Measurements from ENCODE around the gene PAX6.

The PAX6 gene

DNA sequence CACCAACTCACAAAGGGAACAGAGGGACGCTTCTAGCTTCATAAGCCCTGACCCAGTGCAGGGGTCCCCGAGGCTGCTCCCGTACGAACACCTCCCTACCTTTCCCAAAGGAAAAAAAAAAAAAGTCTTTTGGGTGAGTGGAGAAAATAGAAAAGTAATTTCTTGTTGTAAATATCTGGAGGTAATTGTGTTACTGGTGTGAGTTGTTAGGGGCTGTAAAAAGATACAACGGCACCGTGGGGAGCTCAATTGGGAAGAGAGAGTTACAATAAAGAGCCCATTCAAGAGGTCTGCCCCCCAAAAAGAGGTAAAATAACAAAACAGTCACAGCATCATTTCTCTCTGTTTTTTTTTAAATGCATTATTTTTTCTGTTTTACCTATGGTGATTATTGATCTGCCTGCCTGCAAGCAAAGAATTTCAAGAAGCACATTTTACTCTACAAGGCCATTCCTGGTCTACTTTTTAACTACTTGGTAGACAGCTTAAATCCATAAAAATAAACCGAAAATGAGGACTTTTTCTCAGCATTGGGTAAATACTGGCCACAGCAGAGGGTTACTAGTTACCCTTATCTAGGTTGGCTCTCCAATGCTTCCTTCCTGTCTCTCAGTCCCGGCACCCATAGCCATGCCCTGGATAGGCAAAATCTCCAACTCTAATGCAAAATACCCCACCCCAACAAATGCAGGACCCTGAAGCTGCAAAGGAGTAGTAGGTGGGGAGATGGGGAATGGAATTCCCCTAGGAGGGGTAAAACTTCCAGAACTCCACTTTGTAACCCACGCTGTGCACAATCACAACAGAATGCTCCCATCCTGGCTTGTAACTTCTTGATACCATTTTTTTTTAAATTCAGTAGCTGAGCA is 3.1 kb downstream of the PAX6 start:
- no peak for DNase-seq

DNA sequence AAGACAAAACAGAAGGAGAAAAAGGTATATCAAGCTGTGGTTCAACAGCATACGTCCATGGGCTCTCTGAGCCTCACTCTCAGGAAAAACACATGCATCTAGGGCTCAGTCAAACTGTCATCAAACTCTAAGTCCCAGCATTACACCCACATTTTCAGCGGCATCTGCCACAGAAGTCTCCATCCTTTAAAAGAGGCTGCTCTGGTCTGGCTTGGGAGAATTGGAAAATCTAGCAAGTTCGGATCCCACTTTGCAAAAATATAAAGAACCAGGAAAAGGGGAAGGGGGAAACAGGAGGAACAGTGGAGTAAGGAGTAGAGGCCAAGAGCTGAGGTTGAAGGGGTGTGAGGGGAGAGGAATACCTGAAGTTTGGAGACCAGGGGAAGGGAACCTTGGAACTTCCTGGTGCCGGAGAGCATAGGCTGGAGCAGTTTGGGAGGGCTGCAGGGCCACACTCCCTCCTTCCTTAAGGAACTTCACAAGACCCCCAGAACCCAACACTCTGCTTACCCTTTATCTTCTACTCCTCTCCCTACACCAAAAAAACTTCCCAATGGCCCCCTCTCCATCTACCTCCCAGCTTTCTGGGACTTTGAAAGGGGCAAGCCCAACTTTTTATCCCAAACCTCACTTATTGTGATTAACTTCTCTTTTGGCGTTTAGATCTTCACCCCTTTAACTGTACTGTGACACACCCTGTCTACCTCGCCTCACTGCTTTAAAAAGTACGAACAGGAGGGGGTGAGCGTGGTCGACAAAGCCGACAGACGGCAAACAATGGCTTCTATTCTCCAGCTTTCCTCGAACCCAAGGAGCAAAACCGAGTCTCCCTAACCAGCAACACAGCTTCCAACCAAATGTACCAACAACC is 4.0 kb downstream of the PAX6 start:
- DNase-seq, result no peak

DNA sequence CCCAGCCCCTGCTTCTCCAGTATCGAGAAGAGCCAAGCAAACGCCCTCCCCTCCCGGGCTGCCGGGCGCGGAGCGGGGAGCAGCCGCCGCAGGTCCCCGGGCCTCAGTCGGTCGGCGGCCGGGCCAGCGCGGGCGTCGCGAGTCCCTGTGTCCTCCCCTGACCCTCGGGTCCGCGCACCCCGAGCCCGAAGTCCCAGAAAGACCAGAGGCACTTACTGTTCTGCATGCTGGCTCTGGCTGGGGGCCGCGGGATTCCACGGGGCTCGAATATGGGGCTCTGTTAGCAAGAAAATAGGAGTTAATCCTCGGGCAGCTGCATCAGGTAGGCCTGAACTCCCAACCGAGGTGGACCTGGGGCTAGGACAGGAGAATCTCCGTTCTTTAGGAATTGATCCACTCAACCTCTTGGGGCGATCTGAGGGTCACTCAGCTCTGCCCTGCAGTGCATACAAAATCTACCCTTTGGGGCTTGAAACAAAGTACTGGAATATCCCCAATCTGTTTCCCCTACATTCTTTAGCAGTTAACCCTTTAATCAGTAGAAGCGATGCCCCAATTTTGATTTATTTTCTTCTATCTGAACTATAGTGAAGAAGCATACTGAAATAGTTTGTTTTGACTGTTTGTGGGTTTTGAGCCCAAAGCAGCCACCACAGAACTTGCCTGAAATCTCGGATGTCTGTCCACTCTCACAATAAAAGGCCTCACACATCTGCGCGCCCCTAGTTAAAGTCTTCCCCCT is 4.8 kb downstream of the PAX6 start:
- DNase-seq, result no peak

DNA sequence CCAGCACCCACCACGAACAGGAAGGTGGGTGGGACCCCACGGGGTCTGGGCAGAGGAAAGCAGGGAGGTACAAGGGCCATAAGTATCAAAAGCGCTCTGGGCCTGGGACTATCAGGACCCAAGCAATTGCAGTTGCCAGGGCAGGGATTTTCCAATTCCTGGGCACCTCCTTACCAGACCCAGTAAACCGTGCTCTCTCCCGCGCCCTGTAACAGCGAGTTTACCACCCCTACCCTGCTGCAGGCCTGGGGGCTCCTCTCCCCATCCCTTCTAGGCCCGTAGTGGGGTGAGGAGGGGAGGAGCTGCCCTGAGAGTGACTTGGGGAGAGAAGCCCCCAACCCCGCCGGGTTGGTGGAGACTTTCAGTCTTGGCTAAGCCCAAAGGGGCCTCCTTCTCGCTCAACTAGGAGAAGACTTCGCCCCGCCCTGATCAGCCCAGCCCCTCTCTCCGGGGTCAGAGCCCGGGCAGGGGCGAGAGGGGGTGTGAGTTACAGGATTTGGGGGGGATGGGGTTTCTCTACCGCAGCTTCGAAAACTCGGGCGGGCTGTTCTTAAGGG is 5.4 kb downstream of the PAX6 start:
- DNase-seq, result no peak

DNA sequence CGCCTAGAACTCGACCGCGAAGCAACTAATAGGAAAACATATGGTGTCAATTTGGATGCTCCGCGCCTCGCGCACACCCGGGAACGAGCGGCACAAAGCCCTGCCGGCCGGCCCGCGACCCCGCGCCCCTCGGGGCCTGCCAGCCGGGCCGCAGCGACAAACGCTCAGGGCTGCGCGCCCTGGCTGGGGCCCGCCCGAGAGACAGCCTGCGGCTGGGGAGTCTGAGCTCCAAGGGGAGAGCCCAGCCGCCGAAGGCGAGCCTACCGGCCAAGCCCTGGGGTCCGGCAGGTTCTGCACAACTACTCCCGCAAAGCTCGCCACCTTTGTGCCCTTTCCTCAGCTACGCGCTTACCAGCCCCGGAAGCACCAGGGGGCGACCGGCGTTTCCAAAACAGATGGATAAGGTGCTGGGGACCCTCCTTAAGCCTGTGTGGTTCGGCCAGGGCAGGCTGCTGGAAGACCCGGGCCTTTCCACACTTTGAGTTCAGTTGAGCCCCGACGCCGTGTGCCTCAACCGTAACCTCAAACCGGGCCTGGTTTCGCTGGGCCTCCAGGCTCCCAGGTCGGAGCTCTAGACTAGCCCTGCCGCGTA is 6.0 kb downstream of the PAX6 start:
- DNase-seq, result no peak

DNA sequence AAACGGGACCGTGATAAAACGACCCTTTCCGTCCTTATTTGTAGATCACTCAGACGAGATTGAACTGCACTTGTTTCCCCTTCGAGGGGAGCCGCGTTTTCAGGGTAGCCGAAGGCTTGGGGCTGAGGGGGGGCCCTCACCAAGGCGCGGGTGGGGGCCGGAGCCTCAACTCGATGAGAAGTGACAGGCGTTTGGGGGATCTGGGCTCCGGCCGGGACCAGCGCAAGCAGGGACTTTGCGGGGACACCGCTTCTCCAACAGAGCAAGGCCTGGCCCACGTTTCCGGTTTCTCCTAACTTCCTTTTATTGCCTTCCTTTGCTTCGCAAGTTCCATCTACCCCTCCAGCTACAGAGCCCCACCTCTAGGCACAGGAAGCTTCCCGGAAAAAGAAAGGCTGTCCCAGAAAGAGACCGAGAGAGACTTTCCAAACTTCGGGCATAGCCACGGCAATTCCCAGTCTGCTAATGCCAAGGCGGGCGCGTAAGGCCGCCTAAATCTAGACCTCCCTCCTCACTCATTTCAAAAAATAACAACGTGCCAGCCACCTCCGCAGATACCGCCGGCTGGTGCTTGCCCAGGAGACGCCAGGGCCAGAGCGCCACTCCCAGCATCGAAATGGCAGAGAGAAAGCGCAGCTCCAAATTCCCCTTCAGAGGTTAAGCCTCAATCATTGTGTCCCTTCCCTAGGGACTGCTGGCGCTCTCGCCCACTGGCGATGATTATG is 6.6 kb downstream of the PAX6 start:
- DNase-seq, result no peak

DNA sequence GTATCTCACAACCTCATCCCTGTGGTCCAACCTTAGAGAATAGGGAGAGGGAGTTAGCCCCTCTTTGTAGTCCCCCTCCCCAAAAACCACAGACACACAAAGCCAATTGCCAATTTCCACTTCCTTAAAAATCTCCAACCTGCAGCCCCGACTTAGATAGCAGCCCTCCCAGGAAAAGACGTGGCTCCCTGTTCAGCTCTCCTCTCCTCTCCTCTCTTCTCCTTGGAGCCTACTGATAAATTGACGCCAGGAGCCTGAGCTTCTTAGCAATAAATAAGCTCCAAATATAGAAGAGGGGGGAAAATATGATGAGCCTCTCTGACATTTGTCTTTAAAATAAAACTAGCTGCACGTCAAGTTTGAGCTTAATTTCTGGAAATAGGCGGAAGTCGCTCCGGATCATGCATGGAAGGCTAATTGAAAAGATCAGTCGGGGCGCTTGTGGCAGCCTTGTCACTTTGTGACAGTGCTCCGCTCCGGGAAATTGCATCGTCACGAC is 7.3 kb downstream of the PAX6 start:
- DNase-seq, result no peak

DNA sequence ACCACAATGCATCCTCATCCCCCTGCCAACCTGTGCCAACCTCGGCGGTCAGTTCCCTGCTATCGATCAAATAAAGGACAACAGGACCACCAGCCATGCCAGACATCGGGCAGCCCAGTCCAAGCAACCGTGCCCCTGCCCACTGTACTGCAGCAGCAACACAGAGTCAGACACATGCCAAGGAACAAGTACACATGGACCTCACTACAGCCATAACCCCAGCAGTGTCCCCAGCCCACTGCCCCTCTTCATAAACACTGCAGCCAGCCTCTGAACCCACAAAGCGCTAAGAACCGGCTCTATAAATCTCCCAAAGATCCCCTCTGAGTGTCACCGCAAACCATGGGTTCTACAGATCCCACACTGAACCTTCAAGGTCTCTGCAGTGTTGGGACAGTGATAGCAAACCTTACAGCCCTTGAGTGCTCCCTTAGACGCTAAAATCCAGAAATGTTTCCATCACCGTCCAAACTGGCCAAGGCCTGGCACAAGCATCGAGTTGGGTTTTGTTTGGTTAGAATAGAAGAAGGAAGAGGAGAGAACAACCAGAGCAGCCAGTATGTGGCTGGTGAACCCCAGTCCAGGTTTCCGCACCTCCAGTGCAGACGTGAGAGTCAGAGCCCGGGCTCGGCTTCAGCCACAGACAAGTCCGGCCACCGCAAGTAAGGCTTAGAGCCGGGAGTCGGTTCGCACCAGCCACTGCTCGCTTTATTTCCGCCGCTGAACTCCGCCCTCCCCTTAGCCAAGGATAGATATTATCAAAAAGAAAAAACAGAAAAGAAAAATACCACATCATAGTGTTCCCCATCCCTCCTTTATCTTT is 7.9 kb downstream of the PAX6 start:
- DNase-seq, result no peak

DNA sequence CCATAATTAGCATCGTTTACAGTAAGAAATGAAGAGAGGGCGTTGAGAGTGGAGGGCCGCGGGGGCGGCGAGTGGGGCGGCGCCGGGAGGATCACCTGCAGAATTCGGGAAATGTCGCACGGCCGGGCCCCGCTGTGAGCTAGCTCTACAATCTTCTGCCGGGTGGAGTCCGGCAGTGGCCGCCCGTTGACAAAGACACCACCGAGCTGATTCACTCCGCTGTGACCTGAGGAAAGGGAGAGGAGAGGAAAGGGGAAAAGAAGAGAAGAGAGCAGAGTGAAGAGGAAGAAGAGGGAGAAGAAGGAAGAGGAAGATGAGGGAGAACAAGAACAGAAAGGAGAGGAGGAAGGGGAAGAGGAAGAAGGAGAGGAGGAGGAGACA is 8.5 kb downstream of the PAX6 start:
- no peak for DNase-seq

DNA sequence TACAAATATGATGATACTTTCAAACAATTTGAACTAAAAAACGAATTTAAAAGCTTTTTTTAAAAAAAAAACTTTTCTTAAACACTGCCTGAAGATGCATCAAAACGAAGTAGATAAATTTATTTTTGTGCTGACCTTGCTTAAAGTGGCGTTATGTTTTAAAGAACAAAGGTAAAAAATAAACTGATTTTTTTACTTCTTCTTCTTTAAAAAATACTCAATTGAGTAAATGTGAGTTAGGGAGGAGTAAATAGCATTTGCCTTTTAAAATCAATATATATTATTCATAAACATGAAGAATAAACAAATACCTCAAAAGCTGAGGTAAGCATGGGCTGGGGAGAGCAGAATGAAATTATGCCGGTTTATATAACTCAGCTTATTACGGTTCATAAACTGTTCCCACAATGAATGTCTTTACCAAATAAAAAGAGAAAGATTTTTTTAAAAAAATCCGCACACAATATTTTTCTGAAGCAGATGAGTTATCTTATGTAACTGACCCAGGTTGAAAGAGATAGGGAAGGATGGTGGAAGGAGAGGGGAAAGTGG is 9.0 kb downstream of the PAX6 start:
- DNase-seq, result no peak

DNA sequence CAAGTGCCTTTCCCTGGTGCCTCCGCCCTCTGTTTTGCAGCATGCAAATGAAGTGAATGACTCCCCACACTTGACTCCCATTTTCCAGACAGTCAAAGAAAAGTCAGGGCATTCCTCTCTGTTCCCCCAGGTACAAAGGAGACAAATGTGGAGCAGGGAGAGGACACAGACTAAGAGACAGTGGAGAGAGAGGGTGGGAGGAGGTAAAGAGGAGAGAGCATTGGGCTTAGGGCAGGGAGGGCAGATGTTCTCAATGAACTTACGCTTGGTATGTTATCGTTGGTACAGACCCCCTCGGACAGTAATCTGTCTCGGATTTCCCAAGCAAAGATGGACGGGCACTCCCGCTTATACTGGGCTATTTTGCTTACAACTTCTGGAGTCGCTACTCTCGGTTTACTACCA is 9.8 kb downstream of the PAX6 start:
- no peak for DNase-seq

DNA sequence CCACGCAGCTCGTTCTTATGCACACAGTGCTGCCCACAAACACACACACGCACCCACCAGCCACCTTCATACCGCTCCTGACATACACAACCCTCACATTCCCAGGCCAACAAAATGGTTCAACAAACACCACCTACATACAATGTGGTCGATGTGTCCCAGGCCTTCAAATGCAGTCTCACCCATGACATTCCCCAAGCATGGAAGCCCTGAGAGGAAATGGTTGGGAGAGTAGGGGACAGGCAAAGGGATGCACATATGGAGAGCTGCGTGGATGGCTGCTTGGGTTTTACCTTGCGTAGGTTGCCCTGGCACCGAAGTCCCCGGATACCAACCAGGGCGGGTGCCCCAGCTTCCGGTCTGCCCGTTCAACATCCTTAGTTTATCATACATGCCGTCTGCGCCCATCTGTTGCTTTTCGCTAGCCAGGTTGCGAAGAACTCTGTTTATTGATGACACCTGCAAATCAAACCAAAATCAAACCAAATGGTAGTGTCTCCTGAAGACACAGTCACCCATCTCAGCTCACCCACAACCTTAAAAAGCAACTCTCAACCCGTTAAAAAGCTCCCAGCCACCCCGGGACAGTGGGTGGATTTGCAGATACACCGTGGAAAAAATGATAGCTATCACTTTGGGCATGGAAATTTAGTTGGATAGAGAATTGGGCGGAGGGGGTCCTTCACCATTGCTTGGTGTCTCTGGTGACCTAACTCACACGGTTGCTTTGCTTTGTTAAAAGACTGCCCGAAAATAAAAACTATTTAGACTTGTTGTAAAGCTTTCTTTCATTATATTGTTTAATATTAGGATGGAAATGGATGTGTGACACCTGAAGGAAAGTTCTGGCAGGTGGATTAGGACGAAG is 10.5 kb downstream of the PAX6 start:
- no peak for DNase-seq

DNA sequence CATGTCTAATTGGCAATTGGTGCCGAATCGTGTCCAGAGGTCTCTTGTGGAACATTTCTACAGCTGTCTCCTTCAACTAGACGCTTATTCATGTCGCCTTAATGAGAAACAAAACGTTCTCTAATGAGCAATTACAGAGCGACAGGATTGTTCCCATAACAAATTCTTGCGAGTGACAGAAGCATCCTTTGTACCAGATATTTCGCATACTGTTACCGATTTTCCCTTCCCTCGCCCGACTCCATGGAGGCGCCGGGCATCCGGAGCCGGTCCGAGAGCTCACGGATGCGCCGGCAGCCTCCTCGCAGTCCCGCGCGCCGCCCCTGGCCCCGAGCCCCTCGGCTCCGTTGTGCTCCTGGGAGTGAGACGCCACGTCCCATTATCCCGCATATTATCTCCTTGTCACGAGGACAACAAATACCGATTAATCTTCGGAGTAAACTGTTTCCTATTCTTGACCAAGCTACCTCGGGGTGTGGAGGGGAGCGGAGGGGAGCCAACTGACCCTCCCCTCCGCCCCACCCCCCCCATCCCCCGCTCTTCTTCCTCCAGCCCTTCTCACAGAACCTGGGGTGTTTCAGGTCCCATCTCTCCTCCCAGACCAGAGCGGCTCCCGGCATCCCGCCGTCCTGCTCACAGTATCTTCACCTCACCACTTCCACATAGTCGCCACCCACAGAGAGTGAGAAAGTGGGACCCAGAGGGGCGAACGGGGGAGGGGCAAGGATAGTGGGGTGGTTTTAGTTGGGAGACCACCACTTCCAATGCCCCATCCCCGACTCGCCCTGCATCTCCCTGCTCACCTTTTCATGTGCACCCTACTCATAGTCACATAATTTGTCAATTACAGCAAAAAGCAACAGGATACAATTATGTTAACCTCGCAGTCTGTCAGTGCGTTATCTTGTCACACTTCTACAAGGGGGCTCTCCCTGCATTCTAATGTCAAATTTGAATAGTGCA is 11.4 kb downstream of the PAX6 start:
- DNase-seq, result no peak

DNA sequence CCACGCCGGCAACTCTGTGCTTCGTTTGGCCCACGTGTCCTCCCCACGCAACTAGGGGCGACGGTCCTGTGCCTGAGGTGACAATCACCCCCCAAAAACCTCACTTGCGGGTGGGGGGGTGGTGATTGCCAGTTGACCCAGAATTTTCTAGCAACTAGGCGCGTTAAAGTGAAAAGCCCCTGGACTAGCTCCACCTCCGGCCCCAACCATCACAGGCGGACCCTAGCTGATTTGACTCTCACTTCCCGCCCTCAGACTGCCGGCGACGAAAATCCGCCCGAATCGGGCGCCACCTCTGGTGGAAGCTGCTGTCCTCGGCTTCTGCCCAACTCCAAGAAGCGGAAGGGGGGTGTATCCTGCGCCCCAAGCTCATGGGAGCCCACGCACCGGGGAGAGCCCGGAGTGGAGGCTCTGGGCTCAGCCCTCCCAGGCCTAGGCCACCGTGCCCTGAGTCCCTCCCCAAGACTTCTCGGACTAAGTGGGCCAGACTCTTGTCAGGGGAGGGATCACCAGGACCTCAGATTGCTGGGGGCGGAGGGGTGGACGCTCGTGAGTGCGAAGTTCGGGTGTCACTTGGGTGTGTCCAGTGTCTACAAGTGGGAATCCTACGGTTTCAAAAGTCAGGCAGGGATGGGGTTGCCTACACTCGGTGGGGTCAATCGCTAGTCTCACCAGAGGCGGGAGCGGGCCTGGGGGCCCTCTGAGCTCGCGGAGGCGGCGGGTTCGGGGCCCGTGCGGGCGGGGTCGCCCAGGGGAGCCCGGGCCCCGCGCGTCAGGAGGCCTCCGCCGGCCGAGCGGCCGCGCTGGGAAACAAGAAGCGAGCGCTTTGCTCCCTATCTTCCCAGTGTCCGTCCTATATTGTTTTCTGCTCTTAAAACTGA is 12.3 kb downstream of the PAX6 start:
- DNase-seq, result no peak

DNA sequence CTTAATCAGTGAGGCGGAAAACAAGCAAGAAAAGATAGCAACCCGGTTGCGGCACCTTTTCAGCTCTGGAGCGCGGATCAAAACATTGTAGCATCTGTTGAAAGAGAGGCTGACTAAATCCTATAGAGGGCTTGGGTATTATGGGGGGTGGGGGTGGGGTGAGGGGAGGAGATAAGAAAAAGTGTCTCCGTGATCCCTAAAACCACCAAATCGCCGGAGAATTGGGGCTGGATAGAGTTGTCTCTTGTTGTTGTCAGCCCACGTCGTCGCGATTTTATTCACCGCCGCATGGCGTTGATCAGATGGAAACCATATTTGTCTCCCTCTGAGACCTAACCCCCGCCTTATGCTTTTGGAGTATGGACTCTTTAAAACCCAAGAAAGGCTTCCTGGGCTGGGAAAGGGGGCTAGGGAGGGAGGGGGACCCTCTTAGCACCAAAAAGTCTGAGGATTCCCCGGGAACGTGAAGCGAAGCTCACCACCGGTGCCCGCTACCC is 13.0 kb downstream of the PAX6 start:
- DNase-seq, result no peak

DNA sequence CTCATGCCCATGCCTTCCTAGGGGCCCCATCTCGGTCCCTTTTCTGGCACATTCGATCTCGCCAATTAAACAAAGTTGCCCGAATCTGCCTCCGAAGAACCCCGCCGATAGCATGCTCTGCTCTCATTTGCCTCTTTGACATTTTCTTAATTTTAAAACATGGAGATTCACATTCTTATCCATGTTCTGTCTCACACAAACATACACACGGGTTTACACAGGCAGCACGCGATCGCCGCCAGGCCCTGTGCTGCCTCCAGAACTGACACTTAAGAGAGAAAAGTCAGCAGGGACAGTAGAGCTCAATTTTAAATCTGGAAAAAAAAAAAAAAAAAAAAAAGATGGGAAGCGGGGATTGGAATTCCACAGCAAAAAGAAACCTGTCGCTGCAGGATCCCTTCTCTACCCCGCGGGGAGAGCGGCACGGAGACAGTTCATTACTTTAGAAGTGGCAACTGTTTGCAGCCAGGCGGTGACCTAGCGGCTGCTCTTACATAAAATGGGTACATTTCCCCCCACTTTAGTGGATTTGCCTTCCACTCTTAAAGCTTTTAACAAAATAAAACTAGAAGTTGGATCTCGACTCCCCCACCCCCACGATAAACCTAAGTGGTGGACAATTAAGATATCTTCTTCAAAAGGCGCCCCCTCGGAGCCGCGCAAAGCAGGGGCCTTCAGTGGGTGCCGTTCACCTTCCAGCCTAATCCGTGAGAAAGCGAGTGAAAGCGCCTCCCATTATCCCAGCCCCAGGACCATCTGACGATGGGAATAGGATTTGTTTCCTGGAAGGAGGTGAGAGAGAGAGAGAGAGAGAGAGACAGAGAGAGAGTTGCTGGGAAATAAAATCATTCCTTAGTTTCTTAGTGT is 13.7 kb downstream of the PAX6 start:
- no peak for DNase-seq

Data from inflammatory macrophage treated with lipopolysaccharide for 4 hours (primary cell).